Caco-2 (cell line): ENCODE data around the gene DCTPP1. TPM values are rescaled to one million over a fixed set of nuclear protein-coding genes. Genes with fewer than 3 reads are reported as not detected.

ENCODE experiments used
- BruUV-seq: library from RNA; stranded (reverse); fragments of 400-500 nt; replicated peaks from 2 replicates; lab custom pipeline; 2021; lab: Mats Ljungman, UMichigan
- CTCF ChIA-PET: fragments of 300-600 bp; sonication (Branson Sonifier 250); formaldehyde crosslinking; loops from one replicate; lab custom pipeline; 2022; ENCODE audit warnings: antibody characterized with exemption; lab: Charles Lee
- POLR2A ChIA-PET: fragments of 300-600 bp; sonication (Branson Sonifier 250); formaldehyde crosslinking; loops from one replicate; lab custom pipeline; 2022; ENCODE audit warnings: antibody characterized with exemption; lab: Charles Lee
- DNase-seq, 2 experiments: peaks; one replicate each; pipeline versions ENCODE4 v3.0.0 to v3.0.0-alpha.2; 2020 to 2022
- H3K27me3 ChIP-seq: replicated peaks from 2 replicates; pipeline ENCODE4 v1.6.0; 2011; ENCODE audit warnings: low read length; ENCODE audit not compliant: control insufficient read depth, insufficient read depth
- H3K36me3 ChIP-seq: 2 replicates; pipeline ENCODE4 v1.5.1; 2011; ENCODE audit warnings: low read length; ENCODE audit not compliant: control insufficient read depth, insufficient read depth
- H3K4me1 ChIP-seq: fragments of 250-450 bp; sonication (Bioruptor Pico); 2 replicates; pipeline ENCODE4 v1.5.1; 2020; ENCODE audit warnings: mild to moderate bottlenecking
- H3K4me3 ChIP-seq: 2 replicates; pipeline ENCODE4 v1.5.1; 2011; ENCODE audit warnings: low read depth, mild to moderate bottlenecking, control low read depth, low read length
- H3K9me3 ChIP-seq: fragments of 250-450 bp; sonication (Bioruptor Pico); 2 replicates; pipeline ENCODE4 v1.5.1; 2020; ENCODE audit warnings: mild to moderate bottlenecking, moderate library complexity
- H3K27ac Mint-ChIP-seq: one replicate; pipeline ENCODE4 v1.8.0; 2022; ENCODE audit warnings: mixed read lengths; ENCODE audit not compliant: unreplicated experiment
- H3K27me3 Mint-ChIP-seq: one replicate; pipeline ENCODE4 v1.8.0; 2022; ENCODE audit warnings: mixed read lengths; ENCODE audit not compliant: insufficient read depth, unreplicated experiment
- H3K36me3 Mint-ChIP-seq: one replicate; pipeline ENCODE4 v1.8.0; 2022; ENCODE audit warnings: mild to moderate bottlenecking, mixed read lengths; ENCODE audit not compliant: insufficient read depth, unreplicated experiment
- H3K4me1 Mint-ChIP-seq: one replicate; pipeline ENCODE4 v1.8.0; 2022; ENCODE audit warnings: low read depth, mixed read lengths; ENCODE audit not compliant: unreplicated experiment
- H3K4me3 Mint-ChIP-seq: one replicate; pipeline ENCODE4 v1.8.0; 2022; ENCODE audit warnings: mild to moderate bottlenecking, moderate library complexity, mixed read lengths; ENCODE audit not compliant: unreplicated experiment
- H3K9me3 Mint-ChIP-seq: one replicate; pipeline ENCODE4 v1.8.0; 2022; ENCODE audit warnings: mixed read lengths; ENCODE audit not compliant: unreplicated experiment
- CTCF ChIP-seq, 2 experiments: fragments of 200-600 bp in 1 of 2; IDR thresholded peaks; 1 replicate in 1 of 2; 2 replicates in 1 of 2; pipeline versions ENCODE4 v1.5.1 to v1.8.0; 2011 to 2022; ENCODE audit warnings: antibody characterized with exemption in 1 of 2, control low read depth in 1 of 2, inconsistent platforms in 1 of 2, low read depth in 1 of 2, low read length in 1 of 2, mild to moderate bottlenecking in 1 of 2, moderate library complexity in 1 of 2; ENCODE audit not compliant: insufficient read depth in 1 of 2, severe bottlenecking in 1 of 2, unreplicated experiment in 1 of 2
- intact Hi-C: fragments of 100-400 bp; cut with micrococcal nuclease; formaldehyde crosslinking; loops from one replicate; pipeline ENCODE4 v1.10.0; 2022; ENCODE audit not compliant: unreplicated experiment
- total RNA-seq: library from RNA; stranded (reverse); gene quantifications from 2 replicates; pipeline ENCODE4 v1.2.3, GENCODE V29; 2022

DCTPP1 gene
- total RNA-seq, 1 experiment from 2014 or later: 51.1 TPM

DNA sequence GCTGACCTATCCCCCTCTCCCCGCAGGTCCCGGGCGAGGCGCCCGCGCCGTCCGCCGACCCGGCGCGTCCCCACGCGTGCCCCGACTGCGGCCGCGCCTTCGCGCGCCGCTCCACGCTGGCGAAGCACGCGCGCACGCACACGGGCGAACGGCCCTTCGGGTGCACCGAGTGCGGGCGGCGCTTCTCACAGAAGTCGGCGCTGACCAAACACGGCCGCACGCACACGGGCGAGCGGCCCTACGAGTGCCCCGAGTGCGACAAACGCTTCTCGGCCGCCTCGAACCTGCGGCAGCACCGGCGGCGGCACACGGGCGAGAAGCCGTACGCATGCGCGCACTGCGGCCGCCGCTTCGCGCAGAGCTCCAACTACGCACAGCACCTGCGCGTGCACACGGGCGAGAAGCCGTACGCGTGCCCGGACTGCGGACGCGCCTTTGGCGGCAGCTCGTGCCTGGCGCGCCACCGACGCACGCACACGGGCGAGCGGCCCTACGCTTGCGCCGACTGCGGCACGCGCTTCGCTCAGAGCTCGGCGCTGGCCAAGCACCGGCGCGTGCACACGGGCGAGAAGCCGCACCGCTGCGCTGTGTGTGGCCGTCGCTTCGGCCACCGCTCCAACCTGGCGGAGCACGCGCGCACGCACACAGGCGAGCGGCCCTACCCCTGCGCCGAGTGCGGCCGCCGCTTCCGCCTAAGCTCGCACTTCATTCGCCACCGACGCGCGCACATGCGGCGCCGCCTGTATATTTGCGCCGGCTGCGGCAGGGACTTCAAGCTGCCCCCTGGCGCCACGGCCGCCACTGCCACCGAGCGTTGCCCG, 12.1 kb downstream of the DCTPP1 start:
- Histone ChIP-seq H3K4me3 (peak overlapping the region; percentile 93), H3K36me3 (peaks cover 1% of the 10 kb centered on the region), H3K27me3 (no peaks in the 10 kb centered on the region), H3K4me1 (peaks cover 11% of the 10 kb centered on the region; the same call in 1 of the 2 replicates), H3K9me3 (no peaks in the 10 kb centered on the region)
- no peaks in the 10 kb centered on the region for H3K9me3 Mint-ChIP-seq
- H3K27ac Mint-ChIP-seq: no peak overlapping the region
- BruUV-seq: no TSS peak
- H3K4me1 Mint-ChIP-seq: peaks cover 16% of the 10 kb centered on the region
- H3K4me3 Mint-ChIP-seq: peak overlapping the region; percentile 60
- ChIA-PET POLR2A (interaction anchor here (0.6 to 1.6 kb wide), 17 partner anchors 9 to 241 kb away, joined by 3 to 27 read pairs (median 5); partner anchors contain the start of genes DCTPP1, FBRS, SEPHS2 and ZNF48), CTCF (interaction anchor here (0.6 to 2.2 kb wide), 18 partner anchors 8 to 756 kb away, joined by 3 to 49 read pairs (median 5); partner anchors contain the start of genes CD2BP2, DCTPP1, PRR14 and TBC1D10B)
- peaks cover 42% of the 10 kb centered on the region for H3K36me3 Mint-ChIP-seq
- no peaks in the 10 kb centered on the region for H3K27me3 Mint-ChIP-seq
- peak in 1 of 2 experiments; percentile 41 for TF ChIP-seq CTCF (IDR thresholded peaks at IDR 0.05; ENCODE audit: insufficient read depth in 1 of 2, low read depth in 1 of 2, low read length in 1 of 2, severe bottlenecking in 1 of 2, unreplicated experiment in 1 of 2)
- peak; percentile 89 to 91 for DNase-seq
- intact Hi-C loops: no loop called here

- Mint-ChIP-seq H3K4me3 (peak overlapping the region; percentile 55), H3K36me3 (peaks cover 37% of the 10 kb centered on the region), H3K27ac (peak overlapping the region; percentile 57), H3K9me3 (no peaks in the 10 kb centered on the region), H3K27me3 (no peaks in the 10 kb centered on the region), H3K4me1 (peaks cover 16% of the 10 kb centered on the region)
- Histone ChIP-seq H3K36me3 (peaks cover 1% of the 10 kb centered on the region), H3K27me3 (no peaks in the 10 kb centered on the region), H3K4me3 (peak overlapping the region; percentile 93), H3K4me1 (peaks cover 11% of the 10 kb centered on the region; the same call in 1 of the 2 replicates), H3K9me3 (no peaks in the 10 kb centered on the region)
- intact Hi-C loops: no loop called here
- no peak for DNase-seq
- no TSS peak for BruUV-seq
- POLR2A ChIA-PET: interaction anchor here (0.7 to 1.6 kb wide), 10 partner anchors 10 to 242 kb away, joined by 3 to 27 read pairs (median 5); partner anchors contain the start of genes DCTPP1, FBRS, SEPHS2 and ZNF48
- CTCF ChIA-PET: interaction anchor here (0.6 to 2.2 kb wide), 11 partner anchors 7 to 372 kb away, joined by 3 to 49 read pairs (median 9); partner anchors contain the start of genes DCTPP1, PRR14, TBC1D10B and ZNF48
- no peak for TF ChIP-seq CTCF (IDR thresholded peaks at IDR 0.05; ENCODE audit: insufficient read depth in 1 of 2, low read depth in 1 of 2, low read length in 1 of 2, severe bottlenecking in 1 of 2, unreplicated experiment in 1 of 2)
Observed at GRCh38 chr16:30416624-30417528, 13.0 kb downstream of the DCTPP1 start.
